Lower leg skin (tissue), 4 donors: ENCODE measurements around the gene P3H2. TPM values are rescaled to one million over a fixed set of nuclear protein-coding genes. Genes with fewer than 3 reads are reported as not detected.

Experiments
- DNase-seq, 2 donors: peaks; one replicate each; pipeline ENCODE4 v3.0.0-alpha.2; 2019; ENCODE audit warnings: low spot score in 2 of 2
- H3K4me3 ChIP-seq: fragments of 200-600 bp; sonication (generic); 2 replicates; pipeline ENCODE4 v1.5.1; 2017; ENCODE audit warnings: mild to moderate bottlenecking, low read depth; ENCODE audit not compliant: poor library complexity, severe bottlenecking
- POLR2A ChIP-seq, 2 donors: fragments of 450-650 bp; IDR thresholded peaks; one replicate each; pipeline ENCODE4 v1.6.1; 2016 to 2017; ENCODE audit warnings: antibody characterized with exemption in 2 of 2, mild to moderate bottlenecking in 1 of 2, moderate library complexity in 1 of 2
- WGBS, 2 donors: methylation state at CpG; one replicate each; pipeline ENCODE4 v1.1.5; 2018; 5-methylcytosine and 5-hydroxymethylcytosine counted together
- intact Hi-C: fragments of 100-400 bp; cut with DNase I; formaldehyde crosslinking; loops from one replicate; pipeline ENCODE4 v1.15.0; 2023; ENCODE audit warnings: low total_unique reads
- total RNA-seq, 4 donors: library from RNA; depleted of rRNA; stranded (reverse); fragments of >200 nt; gene quantifications; one replicate each; pipeline ENCODE4 v1.1.0, GENCODE V29; 2016
- TF ChIP-seq, protein P1 (sequence below), 3 donors: fragments of 450-650 bp; IDR thresholded peaks; one replicate each; pipeline ENCODE4 v1.5.1; 2016; ENCODE audit warnings: antibody characterized with exemption in 3 of 3, mild to moderate bottlenecking in 3 of 3, moderate library complexity in 2 of 3

The P3H2 gene
- total RNA-seq, 4 donors from 2014 or later: 20.0 to 41.9 (median 35.6) TPM

DNA sequence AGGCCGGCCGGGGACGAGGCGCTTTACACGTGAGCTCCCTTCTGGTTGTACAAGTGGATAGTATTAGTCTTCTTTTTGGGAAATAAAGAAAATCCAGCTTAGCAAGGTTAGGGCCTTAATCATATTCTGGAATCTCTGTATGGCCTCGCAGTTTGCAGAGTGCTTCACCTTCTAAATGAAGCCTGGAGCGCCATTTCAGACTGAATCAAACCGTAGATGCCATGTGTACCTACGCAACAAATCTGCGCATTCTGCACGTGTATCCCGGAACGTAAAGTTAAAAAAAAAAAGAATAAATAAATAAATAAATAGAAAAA is 322 bp upstream of the P3H2 start:
- intact Hi-C loops: no loop called here
- WGBS, 2 donors: 17 to 20% methylated on average over 13 of the region's 13 CpGs
- H3K4me3 ChIP-seq: peak overlapping the region; percentile 51

DNA sequence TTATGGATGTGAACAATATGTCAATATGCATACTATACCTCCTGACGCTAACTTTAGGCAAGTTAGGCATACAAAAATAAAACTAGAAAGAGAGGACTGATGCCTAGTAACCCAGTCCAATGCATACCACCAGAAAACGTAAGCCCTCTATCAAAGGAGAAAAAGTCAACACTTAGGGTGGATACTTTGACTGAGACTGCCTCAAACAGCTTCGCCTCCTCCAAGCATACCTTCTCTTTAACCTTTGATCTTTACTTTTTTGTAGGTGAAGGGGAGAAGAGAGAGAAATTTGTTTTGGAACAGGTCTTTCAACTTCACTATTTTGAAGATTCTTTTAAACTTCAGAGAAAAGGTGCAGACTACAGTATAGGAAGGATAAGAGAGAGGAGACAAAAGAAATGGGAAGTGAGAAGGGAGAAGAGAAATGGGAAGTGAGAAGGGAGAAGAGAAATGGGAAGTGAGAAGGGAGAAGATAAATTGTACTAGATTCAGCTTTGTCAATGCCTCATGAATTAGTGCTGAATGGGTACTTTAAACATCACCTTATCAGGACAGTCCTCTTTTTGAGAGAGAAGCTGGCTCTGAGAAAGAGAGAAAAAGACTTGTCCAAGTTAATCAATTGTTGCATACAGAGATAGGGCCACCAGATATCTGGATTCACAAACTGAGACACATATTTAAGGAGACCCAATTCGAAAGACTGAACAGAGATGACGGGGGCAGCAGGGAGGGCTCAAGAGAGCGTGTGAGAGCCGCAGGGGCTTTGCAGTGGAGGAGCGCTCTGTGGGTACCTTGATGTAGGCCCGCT is 1.0 kb downstream of the P3H2 start:
- intact Hi-C loops: no loop called here
- no peak for DNase-seq
- TF ChIP-seq, protein P1, sequence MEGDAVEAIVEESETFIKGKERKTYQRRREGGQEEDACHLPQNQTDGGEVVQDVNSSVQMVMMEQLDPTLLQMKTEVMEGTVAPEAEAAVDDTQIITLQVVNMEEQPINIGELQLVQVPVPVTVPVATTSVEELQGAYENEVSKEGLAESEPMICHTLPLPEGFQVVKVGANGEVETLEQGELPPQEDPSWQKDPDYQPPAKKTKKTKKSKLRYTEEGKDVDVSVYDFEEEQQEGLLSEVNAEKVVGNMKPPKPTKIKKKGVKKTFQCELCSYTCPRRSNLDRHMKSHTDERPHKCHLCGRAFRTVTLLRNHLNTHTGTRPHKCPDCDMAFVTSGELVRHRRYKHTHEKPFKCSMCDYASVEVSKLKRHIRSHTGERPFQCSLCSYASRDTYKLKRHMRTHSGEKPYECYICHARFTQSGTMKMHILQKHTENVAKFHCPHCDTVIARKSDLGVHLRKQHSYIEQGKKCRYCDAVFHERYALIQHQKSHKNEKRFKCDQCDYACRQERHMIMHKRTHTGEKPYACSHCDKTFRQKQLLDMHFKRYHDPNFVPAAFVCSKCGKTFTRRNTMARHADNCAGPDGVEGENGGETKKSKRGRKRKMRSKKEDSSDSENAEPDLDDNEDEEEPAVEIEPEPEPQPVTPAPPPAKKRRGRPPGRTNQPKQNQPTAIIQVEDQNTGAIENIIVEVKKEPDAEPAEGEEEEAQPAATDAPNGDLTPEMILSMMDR (IDR thresholded peaks at IDR 0.05): no peak
- no peak for TF ChIP-seq POLR2A (IDR thresholded peaks at IDR 0.05)
- peak overlapping the region; percentile 51 for H3K4me3 ChIP-seq
- 19 to 21% methylated on average over 9 of the region's 9 CpGs for WGBS, 2 donors

More for the DNA sequence above, 322 bp upstream of the P3H2 start:
- no peak for TF ChIP-seq POLR2A (IDR thresholded peaks at IDR 0.05)
- TF ChIP-seq, protein P1 (IDR thresholded peaks at IDR 0.05): no peak
- DNase-seq: no peak

DNA sequence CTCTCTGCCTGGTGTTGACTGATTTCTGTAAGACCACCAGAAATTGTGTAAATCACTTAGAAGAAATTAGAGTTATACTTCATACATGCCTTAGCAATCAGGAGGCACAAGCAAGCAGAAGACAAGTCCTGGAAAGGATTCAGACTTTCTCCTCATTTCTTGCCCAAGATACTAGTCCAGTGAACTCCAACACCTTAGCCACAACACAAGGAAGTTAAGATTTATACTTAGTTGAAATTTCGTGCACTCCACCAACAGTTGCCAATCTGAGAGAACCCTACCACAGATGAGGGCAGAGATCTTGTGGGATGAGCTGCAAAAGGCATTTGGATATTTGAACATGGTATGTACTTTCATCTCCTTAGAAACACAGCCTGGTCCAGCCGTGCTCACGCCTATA is 2.3 kb downstream of the P3H2 start:
- no peak for DNase-seq
- no peak overlapping the region for H3K4me3 ChIP-seq
- intact Hi-C loops: no loop called here
- 65 to 70% methylated on average over 3 of the region's 3 CpGs for WGBS, 2 donors
- TF ChIP-seq POLR2A (IDR thresholded peaks at IDR 0.05): no peak
- TF ChIP-seq, protein P1 (IDR thresholded peaks at IDR 0.05): no peak

DNA sequence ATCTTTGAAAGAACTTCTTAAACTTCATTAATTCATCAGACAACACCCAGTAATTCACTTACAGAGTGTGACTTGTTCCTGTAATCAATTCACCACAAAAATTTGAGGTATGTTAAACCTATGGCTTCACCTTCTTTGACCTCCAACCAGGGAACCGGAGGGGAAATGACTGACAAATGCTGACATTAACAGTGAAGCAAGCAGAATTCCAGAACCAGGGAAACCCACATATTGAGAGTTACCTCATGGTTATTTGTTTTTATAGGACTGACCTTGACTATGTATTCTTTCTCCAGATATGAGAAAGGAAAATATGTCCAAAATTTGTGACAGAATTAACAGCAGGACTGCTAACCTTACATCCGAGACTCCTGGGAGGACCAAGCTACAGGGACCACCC is 2.7 kb downstream of the P3H2 start:
- no peak for DNase-seq
- H3K4me3 ChIP-seq: no peak overlapping the region
- intact Hi-C loops: no loop called here
- TF ChIP-seq, protein P1 (IDR thresholded peaks at IDR 0.05): no peak
- no peak for TF ChIP-seq POLR2A (IDR thresholded peaks at IDR 0.05)
- 73 to 75% methylated on average over 2 of the region's 2 CpGs for WGBS, 2 donors

DNA sequence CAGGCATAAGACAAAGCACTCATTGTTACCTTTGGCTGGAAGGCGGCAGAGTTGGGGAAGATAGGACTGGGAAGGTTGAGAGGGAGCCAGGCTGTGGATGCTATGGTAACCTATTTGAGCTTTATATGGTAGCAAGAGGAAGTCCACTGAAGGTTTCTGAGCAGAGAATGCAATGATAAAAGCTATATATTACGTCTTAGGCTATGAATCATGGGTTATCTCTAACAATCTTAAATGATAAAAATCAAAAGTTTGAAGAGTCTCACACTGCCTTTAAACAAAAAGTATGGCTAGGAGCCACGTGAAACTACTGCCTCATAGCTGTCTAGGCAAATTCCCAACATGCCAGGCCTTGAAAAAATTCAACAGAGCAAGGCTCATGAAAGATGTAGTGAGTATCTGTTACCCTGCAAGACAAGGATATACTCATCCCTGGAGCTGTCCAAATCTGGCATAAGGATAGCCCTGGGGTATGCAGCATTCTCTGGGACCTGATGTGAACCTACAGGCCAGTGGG is 4.1 kb downstream of the P3H2 start:
- TF ChIP-seq, protein P1 (IDR thresholded peaks at IDR 0.05): no peak
- TF ChIP-seq POLR2A (IDR thresholded peaks at IDR 0.05): no peak
- DNase-seq: no peak
- 41 to 44% methylated on average over 3 of the region's 3 CpGs for WGBS, 2 donors

More for the DNA sequence above, 4.1 kb downstream of the P3H2 start:
- intact Hi-C loops: no loop called here
- no peak overlapping the region for H3K4me3 ChIP-seq
